ENCODE results near the gene RTL5. TPM values are rescaled to one million over a fixed set of nuclear protein-coding genes. Genes with fewer than 3 reads are reported as not detected.

RTL5 gene
- total RNA-seq, 1 experiment from 2014 or later: 2.5 TPM

DNA sequence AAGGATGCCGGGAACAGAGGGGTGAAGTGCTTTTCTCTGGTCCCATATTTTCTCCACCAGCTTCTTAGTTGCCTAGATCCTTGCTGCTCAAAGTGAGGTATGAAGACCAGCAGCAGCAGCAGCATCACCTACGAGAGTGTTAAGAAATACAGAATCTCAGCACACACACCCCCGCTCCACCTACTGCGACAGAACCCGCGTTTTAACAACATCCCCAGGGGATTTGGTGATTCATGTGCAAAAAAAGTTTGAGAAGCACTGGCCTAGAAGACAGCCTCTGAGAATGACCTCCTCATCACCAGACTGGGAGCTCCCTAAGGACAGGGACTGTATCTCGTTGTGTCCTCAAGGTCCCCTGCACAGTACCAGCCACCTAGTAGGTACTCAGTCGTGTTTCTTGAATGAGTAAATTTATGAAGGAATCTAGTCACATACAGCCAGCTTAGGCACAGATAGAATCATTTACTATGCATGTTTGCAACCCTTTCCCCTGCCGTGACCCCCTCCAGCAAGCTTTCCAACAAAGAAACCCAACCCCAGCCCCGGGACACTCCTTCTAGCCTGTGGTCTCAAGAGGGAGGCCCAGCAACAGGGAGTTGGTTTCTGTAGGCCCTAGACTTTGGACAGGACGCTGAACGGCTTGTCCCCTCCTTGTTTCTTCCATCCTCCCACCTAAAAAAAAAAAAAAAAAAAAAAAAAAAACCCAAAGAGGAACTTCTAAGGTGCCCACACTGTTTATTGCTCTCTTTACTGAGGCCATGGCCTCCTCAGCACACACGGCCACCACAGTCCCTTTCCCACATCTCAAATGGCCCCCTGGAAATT, 21.5 kb downstream of the RTL5 start:
- Histone ChIP-seq H3K9ac (ENCODE audit: low read length) (no peak overlapping the region), H3K9me2 (ENCODE audit: insufficient read depth) (no peaks in the 10 kb centered on the region), H4K20me1 (ENCODE audit: insufficient read depth) (no peaks in the 10 kb centered on the region), H3K36me3 (ENCODE audit: control insufficient read depth in 1 of 2, insufficient read depth in 2 of 2, low read length in 2 of 2) (no peaks in the 10 kb centered on the region), H3K4me1 (ENCODE audit: control insufficient read depth in 1 of 2, insufficient read depth in 2 of 2, low read length in 2 of 2) (no peaks in the 10 kb centered on the region), H3K9me3 (ENCODE audit: control insufficient read depth in 1 of 2, insufficient read depth in 1 of 2, low read depth in 1 of 2, low read length in 2 of 2) (no peaks in the 10 kb centered on the region), H3K79me2 (ENCODE audit: insufficient read depth, low read length) (no peaks in the 10 kb centered on the region), H3K27me3 (ENCODE audit: insufficient read depth, low read length) (no peaks in the 10 kb centered on the region), H3K27ac (ENCODE audit: low read depth, low read length) (no peak overlapping the region), H3K4me2 (ENCODE audit: low read length) (no peak overlapping the region), H3K4me3 (replicated peaks in 1 of 2; ENCODE audit: low read depth in 1 of 2, low read length in 2 of 2) (no peak overlapping the region), H2AFZ (ENCODE audit: low read depth, low read length, poor library complexity, severe bottlenecking) (no peak overlapping the region)
- RAD21 ChIA-PET (ENCODE audit: low non-redundant PET in 1 of 2, low total read pairs in 2 of 2, uncharacterized antibody in 2 of 2, unreplicated experiment in 2 of 2): no interaction called here
- POLR2A ChIA-PET: no interaction called here
- intact Hi-C loops (cut with micrococcal nuclease): no loop called here
- DNase-seq (ENCODE audit: low read depth, low spot score) (no peak), ATAC-seq (no peak)
- CTCF ChIA-PET: no interaction called here
- no TSS peak for BruUV-seq (replicated peaks)
- TF ChIP-seq TCF7L2 (IDR thresholded peaks at IDR 0.05; ENCODE audit: borderline replicate concordance, extremely low read depth, insufficient read depth, insufficient read length) (no peak), SRF (IDR thresholded peaks at IDR 0.05; ENCODE audit: low read depth) (no peak)
- TF ChIP-seq, protein P1, sequence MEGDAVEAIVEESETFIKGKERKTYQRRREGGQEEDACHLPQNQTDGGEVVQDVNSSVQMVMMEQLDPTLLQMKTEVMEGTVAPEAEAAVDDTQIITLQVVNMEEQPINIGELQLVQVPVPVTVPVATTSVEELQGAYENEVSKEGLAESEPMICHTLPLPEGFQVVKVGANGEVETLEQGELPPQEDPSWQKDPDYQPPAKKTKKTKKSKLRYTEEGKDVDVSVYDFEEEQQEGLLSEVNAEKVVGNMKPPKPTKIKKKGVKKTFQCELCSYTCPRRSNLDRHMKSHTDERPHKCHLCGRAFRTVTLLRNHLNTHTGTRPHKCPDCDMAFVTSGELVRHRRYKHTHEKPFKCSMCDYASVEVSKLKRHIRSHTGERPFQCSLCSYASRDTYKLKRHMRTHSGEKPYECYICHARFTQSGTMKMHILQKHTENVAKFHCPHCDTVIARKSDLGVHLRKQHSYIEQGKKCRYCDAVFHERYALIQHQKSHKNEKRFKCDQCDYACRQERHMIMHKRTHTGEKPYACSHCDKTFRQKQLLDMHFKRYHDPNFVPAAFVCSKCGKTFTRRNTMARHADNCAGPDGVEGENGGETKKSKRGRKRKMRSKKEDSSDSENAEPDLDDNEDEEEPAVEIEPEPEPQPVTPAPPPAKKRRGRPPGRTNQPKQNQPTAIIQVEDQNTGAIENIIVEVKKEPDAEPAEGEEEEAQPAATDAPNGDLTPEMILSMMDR (IDR thresholded peaks at IDR 0.05 in 2 of 3, conservative IDR thresholded peaks at IDR 0.05 in 1 of 3; ENCODE audit: borderline replicate concordance in 1 of 3, insufficient read depth in 1 of 3, low read depth in 2 of 3, low read length in 2 of 3): no peak

DNA sequence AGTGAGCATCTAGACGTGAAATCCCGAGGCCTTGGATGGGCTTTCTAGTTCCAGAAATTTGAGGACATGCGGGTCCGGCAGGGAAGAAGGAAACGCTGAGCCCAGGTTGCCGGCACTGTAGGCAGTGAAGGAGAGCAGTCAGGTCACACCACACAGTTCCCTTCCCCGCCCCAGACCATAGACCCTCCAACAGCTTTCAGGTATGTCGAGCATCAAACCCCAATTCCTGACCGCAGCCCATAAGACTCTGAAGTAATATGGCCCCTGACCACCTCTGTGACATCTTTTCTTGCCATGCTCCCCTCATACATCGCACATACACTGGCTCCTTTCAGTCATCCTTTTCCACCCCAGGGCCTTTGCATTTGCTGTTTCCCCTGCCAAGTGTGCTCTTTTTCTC, 23.0 kb downstream of the RTL5 start:
- Histone ChIP-seq H3K4me2 (ENCODE audit: low read length) (no peak overlapping the region), H3K9me3 (ENCODE audit: control insufficient read depth in 1 of 2, insufficient read depth in 1 of 2, low read depth in 1 of 2, low read length in 2 of 2) (no peaks in the 10 kb centered on the region), H3K4me3 (replicated peaks in 1 of 2; ENCODE audit: low read depth in 1 of 2, low read length in 2 of 2) (no peak overlapping the region), H3K9me2 (ENCODE audit: insufficient read depth) (no peaks in the 10 kb centered on the region), H3K79me2 (ENCODE audit: insufficient read depth, low read length) (no peaks in the 10 kb centered on the region), H3K9ac (ENCODE audit: low read length) (no peak overlapping the region), H3K36me3 (ENCODE audit: control insufficient read depth in 1 of 2, insufficient read depth in 2 of 2, low read length in 2 of 2) (no peaks in the 10 kb centered on the region), H3K27me3 (ENCODE audit: insufficient read depth, low read length) (no peaks in the 10 kb centered on the region), H4K20me1 (ENCODE audit: insufficient read depth) (no peaks in the 10 kb centered on the region), H2AFZ (ENCODE audit: low read depth, low read length, poor library complexity, severe bottlenecking) (no peak overlapping the region), H3K27ac (ENCODE audit: low read depth, low read length) (no peak overlapping the region), H3K4me1 (ENCODE audit: control insufficient read depth in 1 of 2, insufficient read depth in 2 of 2, low read length in 2 of 2) (no peaks in the 10 kb centered on the region)
- ChIA-PET RAD21 (ENCODE audit: low non-redundant PET in 1 of 2, low total read pairs in 2 of 2, uncharacterized antibody in 2 of 2, unreplicated experiment in 2 of 2) (no interaction called here), POLR2A (no interaction called here), CTCF (no interaction called here)
- no peak for DNase-seq (ENCODE audit: low read depth, low spot score)
- intact Hi-C loops (cut with micrococcal nuclease): no loop called here
- no TSS peak for BruUV-seq (replicated peaks)
- ATAC-seq: no peak
- TF ChIP-seq POLR2AphosphoS5 (IDR thresholded peaks at IDR 0.05; ENCODE audit: low read depth, low read length): no peak
- no peak for TF ChIP-seq ZNF274 (IDR thresholded peaks at IDR 0.05; ENCODE audit: low read depth, low read length)
- TF ChIP-seq, protein P2, sequence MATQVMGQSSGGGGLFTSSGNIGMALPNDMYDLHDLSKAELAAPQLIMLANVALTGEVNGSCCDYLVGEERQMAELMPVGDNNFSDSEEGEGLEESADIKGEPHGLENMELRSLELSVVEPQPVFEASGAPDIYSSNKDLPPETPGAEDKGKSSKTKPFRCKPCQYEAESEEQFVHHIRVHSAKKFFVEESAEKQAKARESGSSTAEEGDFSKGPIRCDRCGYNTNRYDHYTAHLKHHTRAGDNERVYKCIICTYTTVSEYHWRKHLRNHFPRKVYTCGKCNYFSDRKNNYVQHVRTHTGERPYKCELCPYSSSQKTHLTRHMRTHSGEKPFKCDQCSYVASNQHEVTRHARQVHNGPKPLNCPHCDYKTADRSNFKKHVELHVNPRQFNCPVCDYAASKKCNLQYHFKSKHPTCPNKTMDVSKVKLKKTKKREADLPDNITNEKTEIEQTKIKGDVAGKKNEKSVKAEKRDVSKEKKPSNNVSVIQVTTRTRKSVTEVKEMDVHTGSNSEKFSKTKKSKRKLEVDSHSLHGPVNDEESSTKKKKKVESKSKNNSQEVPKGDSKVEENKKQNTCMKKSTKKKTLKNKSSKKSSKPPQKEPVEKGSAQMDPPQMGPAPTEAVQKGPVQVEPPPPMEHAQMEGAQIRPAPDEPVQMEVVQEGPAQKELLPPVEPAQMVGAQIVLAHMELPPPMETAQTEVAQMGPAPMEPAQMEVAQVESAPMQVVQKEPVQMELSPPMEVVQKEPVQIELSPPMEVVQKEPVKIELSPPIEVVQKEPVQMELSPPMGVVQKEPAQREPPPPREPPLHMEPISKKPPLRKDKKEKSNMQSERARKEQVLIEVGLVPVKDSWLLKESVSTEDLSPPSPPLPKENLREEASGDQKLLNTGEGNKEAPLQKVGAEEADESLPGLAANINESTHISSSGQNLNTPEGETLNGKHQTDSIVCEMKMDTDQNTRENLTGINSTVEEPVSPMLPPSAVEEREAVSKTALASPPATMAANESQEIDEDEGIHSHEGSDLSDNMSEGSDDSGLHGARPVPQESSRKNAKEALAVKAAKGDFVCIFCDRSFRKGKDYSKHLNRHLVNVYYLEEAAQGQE (IDR thresholded peaks at IDR 0.05; ENCODE audit: low read depth): no peak
- no peak for TF ChIP-seq TCF7L2 (IDR thresholded peaks at IDR 0.05; ENCODE audit: borderline replicate concordance, extremely low read depth, insufficient read depth, insufficient read length)
- TF ChIP-seq, protein P3, sequence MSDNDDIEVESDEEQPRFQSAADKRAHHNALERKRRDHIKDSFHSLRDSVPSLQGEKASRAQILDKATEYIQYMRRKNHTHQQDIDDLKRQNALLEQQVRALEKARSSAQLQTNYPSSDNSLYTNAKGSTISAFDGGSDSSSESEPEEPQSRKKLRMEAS (IDR thresholded peaks at IDR 0.05): no peak
- no peak for TF ChIP-seq POLR2A (IDR thresholded peaks at IDR 0.05; ENCODE audit: borderline replicate concordance, extremely low read depth, insufficient read depth, insufficient read length)
- no peak for TF ChIP-seq EZH2phosphoT487 (IDR thresholded peaks at IDR 0.05; ENCODE audit: borderline replicate concordance)
- TF ChIP-seq, protein P4, sequence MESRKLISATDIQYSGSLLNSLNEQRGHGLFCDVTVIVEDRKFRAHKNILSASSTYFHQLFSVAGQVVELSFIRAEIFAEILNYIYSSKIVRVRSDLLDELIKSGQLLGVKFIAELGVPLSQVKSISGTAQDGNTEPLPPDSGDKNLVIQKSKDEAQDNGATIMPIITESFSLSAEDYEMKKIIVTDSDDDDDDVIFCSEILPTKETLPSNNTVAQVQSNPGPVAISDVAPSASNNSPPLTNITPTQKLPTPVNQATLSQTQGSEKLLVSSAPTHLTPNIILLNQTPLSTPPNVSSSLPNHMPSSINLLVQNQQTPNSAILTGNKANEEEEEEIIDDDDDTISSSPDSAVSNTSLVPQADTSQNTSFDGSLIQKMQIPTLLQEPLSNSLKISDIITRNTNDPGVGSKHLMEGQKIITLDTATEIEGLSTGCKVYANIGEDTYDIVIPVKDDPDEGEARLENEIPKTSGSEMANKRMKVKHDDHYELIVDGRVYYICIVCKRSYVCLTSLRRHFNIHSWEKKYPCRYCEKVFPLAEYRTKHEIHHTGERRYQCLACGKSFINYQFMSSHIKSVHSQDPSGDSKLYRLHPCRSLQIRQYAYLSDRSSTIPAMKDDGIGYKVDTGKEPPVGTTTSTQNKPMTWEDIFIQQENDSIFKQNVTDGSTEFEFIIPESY (IDR thresholded peaks at IDR 0.05; ENCODE audit: extremely low read depth, insufficient replicate concordance, low read length): no peak

All from HCT116 (cell line).